Neuronal stem cell (in vitro differentiated cells): ENCODE measurements around the gene NKD2.

ENCODE experiments used
- DNase-seq: peaks from one replicate; pipeline ENCODE4 v3.0.0-alpha.2; 2013; ENCODE audit warnings: low spot score
- H2AFZ ChIP-seq: one replicate; pipeline ENCODE4 v1.6.1; 2013; ENCODE audit warnings: mild to moderate bottlenecking, low read length, inconsistent platforms
- H2AK5ac ChIP-seq: 2 replicates; pipeline ENCODE4 v1.6.1; 2013; ENCODE audit warnings: low read depth, mild to moderate bottlenecking, inconsistent platforms, low read length, moderate library complexity, mixed read lengths
- H2BK120ac ChIP-seq: 2 replicates; pipeline ENCODE4 v1.6.1; 2013; ENCODE audit warnings: low read depth, mild to moderate bottlenecking, inconsistent platforms, low read length, moderate library complexity, mixed read lengths
- H2BK12ac ChIP-seq: one replicate; pipeline ENCODE4 v1.6.1; 2013; ENCODE audit warnings: low read length, inconsistent platforms
- H2BK15ac ChIP-seq: 2 replicates; pipeline ENCODE4 v1.6.1; 2013; ENCODE audit warnings: mild to moderate bottlenecking, low read length, inconsistent platforms, mixed read lengths
- H2BK5ac ChIP-seq: one replicate; pipeline ENCODE4 v1.6.1; 2013; ENCODE audit warnings: inconsistent platforms, mild to moderate bottlenecking, low read length, moderate library complexity
- H3K14ac ChIP-seq: one replicate; pipeline ENCODE4 v1.6.1; 2013; ENCODE audit warnings: low read length, inconsistent platforms
- H3K18ac ChIP-seq: 2 replicates; pipeline ENCODE4 v1.6.1; 2013; ENCODE audit warnings: low read length, inconsistent platforms
- H3K23ac ChIP-seq: 2 replicates; pipeline ENCODE4 v1.6.1; 2013; ENCODE audit warnings: low read depth, mild to moderate bottlenecking, mixed read lengths, low read length, inconsistent platforms; ENCODE audit not compliant: poor library complexity
- H3K27ac ChIP-seq: replicated peaks from 3 replicates; pipeline ENCODE4 v1.5.1; 2013; ENCODE audit warnings: low read length, inconsistent platforms
- H3K27me3 ChIP-seq, 3 experiments: 2 replicates each; pipeline ENCODE4 v1.6.1; 2013; ENCODE audit warnings: low read length in 3 of 3, mild to moderate bottlenecking in 2 of 3, inconsistent platforms in 1 of 3, low read depth in 1 of 3, mixed read lengths in 1 of 3, moderate library complexity in 1 of 3; ENCODE audit not compliant: control insufficient read depth in 3 of 3, insufficient read depth in 3 of 3
- H3K36me3 ChIP-seq, 2 donors: replicated peaks in 1 of 2; 2 replicates each; pipeline ENCODE4 v1.6.1; 2013; ENCODE audit warnings: low read length in 2 of 2; ENCODE audit not compliant: control insufficient read depth in 2 of 2, insufficient read depth in 2 of 2
- H3K4ac ChIP-seq: 2 replicates; pipeline ENCODE4 v1.6.1; 2013; ENCODE audit warnings: inconsistent platforms, mild to moderate bottlenecking, low read length, moderate library complexity
- H3K4me1 ChIP-seq, 2 donors: 1 replicate in 1 of 2; 2 replicates in 1 of 2; pipeline ENCODE4 v1.6.1; 2013; ENCODE audit warnings: low read length in 2 of 2, low read depth in 1 of 2; ENCODE audit not compliant: control insufficient read depth in 2 of 2, insufficient read depth in 1 of 2
- H3K4me2 ChIP-seq: one replicate; pipeline ENCODE4 v1.6.1; 2013; ENCODE audit warnings: mild to moderate bottlenecking, low read length, inconsistent platforms; ENCODE audit not compliant: insufficient read depth, poor library complexity, severe bottlenecking
- H3K4me3 ChIP-seq, 2 donors: 2 replicates each; pipeline ENCODE4 v1.5.1; 2013; ENCODE audit warnings: low read length in 2 of 2, mild to moderate bottlenecking in 2 of 2, inconsistent platforms in 1 of 2, moderate library complexity in 1 of 2
- H3K79me1 ChIP-seq: one replicate; pipeline ENCODE4 v1.6.1; 2013; ENCODE audit warnings: low read depth, mild to moderate bottlenecking, inconsistent platforms, low read length, moderate library complexity
- H3K9ac ChIP-seq: one replicate; pipeline ENCODE4 v1.6.1; 2013; ENCODE audit warnings: mild to moderate bottlenecking, low read depth, low read length, inconsistent platforms; ENCODE audit not compliant: poor library complexity
- H3K9me3 ChIP-seq, 2 donors: replicated peaks in 1 of 2; 2 replicates each; pipeline versions ENCODE3 to v1.6.1; 2013; ENCODE audit warnings: low read length in 2 of 2, mild to moderate bottlenecking in 2 of 2, inconsistent platforms in 1 of 2, low read depth in 1 of 2, mixed read lengths in 1 of 2, moderate library complexity in 1 of 2; ENCODE audit not compliant: control insufficient read depth in 2 of 2, insufficient read depth in 1 of 2
- H4K8ac ChIP-seq: one replicate; pipeline ENCODE4 v1.6.1; 2013; ENCODE audit warnings: low read depth, mild to moderate bottlenecking, inconsistent platforms, low read length, moderate library complexity
- H4K91ac ChIP-seq: one replicate; pipeline ENCODE4 v1.6.1; 2013; ENCODE audit warnings: low read length, low read depth, mild to moderate bottlenecking, inconsistent platforms; ENCODE audit not compliant: poor library complexity
- WGBS, 2 donors: extraction: QIAGEN DNeasy Blood & Tissue Kit; methylation state at CpG; one replicate each; pipeline ENCODE4 v1.1.7; 2013; ENCODE audit warnings: missing lambda C conversion rate in 2 of 2, mixed read lengths in 1 of 2; ENCODE audit not compliant: insufficient read length in 2 of 2, insufficient replicate concordance in 1 of 2; ENCODE audit errors: extremely low coverage in 2 of 2; 5-methylcytosine and 5-hydroxymethylcytosine counted together

The NKD2 gene

GRCh38 chr5:1069720-1070088 lies 61.1 kb downstream of the NKD2 start:
- H3K4me2 ChIP-seq, result no peak overlapping the region
- H3K9ac ChIP-seq, result no peak overlapping the region
- H3K4me3 ChIP-seq, result no peak overlapping the region
- H3K4ac ChIP-seq, result no peak overlapping the region
- no peak for DNase-seq
- no peak overlapping the region for H3K27ac ChIP-seq
- no peak overlapping the region for H2AK5ac ChIP-seq
- no peak overlapping the region for H2BK15ac ChIP-seq
- H2BK120ac ChIP-seq, result no peak overlapping the region
- WGBS, 2 donors, result no CpG with 5 or more reads among the region's 15 CpGs
- H2BK12ac ChIP-seq, result no peak overlapping the region
- peaks cover 16% of the 10 kb centered on the region for H3K79me1 ChIP-seq
- peaks cover 12 to 16% of the 10 kb centered on the region in 2 donors for H3K36me3 ChIP-seq
- H2BK5ac ChIP-seq, result no peak overlapping the region
- H4K8ac ChIP-seq, result no peak overlapping the region
- H3K9me3 ChIP-seq, result peaks cover 0 to 2% of the 10 kb centered on the region in 2 donors
- H3K4me1 ChIP-seq, result peaks cover 0 to 2% of the 10 kb centered on the region in 2 donors
- no peak overlapping the region for H2AFZ ChIP-seq
- peak overlapping the region; percentile 96 for H3K23ac ChIP-seq
- H3K27me3 ChIP-seq, result no peaks in the 10 kb centered on the region
- H3K18ac ChIP-seq, result no peak overlapping the region
- H4K91ac ChIP-seq, result no peak overlapping the region
- H3K14ac ChIP-seq, result no peak overlapping the region

DNA sequence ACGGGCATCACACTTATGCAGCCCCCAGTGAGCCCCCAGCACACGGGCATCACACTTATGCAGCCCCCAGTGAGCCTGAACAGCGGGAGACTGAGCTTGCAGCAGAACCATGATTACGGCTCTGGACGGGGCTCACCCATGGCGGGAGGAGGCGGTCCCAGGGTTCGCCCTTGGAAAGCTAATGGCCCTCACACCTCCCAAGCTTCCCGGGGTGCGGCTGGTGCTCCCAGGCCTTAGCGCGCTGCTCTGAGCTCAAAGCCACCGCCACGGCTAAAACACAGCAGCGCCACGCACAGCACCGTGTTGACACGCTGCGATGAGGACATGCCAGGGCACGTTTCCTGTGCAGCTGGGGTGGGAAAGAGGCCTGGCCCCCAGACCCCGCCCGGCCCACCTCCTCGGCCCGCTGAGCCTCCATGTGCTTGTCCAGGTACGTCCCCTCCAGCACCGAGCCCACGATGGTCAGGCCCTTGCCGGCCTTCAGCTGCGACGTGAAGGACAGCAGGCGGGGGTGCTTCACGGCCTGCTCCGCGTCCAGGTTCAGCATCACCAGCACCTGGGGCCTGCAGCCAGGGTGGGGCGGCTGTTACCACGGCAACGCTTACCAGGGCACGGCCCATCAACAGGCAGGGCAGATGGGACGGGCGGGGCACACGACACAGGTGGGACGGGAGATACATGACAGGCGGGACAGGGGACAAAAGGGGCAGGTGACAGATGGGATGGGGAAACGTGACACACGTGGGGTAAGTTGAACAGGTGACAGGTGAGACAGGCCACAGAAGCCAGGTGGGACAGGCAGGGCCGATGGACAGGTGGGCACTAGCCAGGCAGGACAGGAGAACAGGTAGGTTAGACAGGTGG lies 64.9 kb downstream of the NKD2 start:
- no peak overlapping the region for H2BK15ac ChIP-seq
- peak overlapping the region; percentile 2 for H3K23ac ChIP-seq
- H2BK12ac ChIP-seq, result peak overlapping the region; percentile 41
- H3K36me3 ChIP-seq, result peaks cover 24 to 27% of the 10 kb centered on the region in 2 donors
- peaks cover 8% of the 10 kb centered on the region for H3K79me1 ChIP-seq
- peak overlapping the region; percentile 60 for H3K9ac ChIP-seq
- H2BK5ac ChIP-seq, result peak overlapping the region; percentile 35
- H4K8ac ChIP-seq, result peak overlapping the region; percentile 43
- DNase-seq, result no peak
- no peak overlapping the region for H3K4me2 ChIP-seq
- no peak overlapping the region for H2AFZ ChIP-seq
- peak overlapping the region; percentile 56 for H3K14ac ChIP-seq
- H3K4ac ChIP-seq, result peak overlapping the region; percentile 97
- peaks cover 0 to 2% of the 10 kb centered on the region in 2 donors for H3K4me1 ChIP-seq
- H3K4me3 ChIP-seq, result peak overlapping the region in 1 of 2 donors; percentile 58
- peaks cover 0 to 2% of the 10 kb centered on the region in 2 donors for H3K9me3 ChIP-seq
- no peak overlapping the region for H2BK120ac ChIP-seq
- H3K27me3 ChIP-seq, result no peaks in the 10 kb centered on the region
- peak overlapping the region; percentile 39 for H3K27ac ChIP-seq
- WGBS, 2 donors, result no CpG with 5 or more reads among the region's 46 CpGs
- H4K91ac ChIP-seq, result no peak overlapping the region
- peak overlapping the region; percentile 63 for H2AK5ac ChIP-seq
- peak overlapping the region; percentile 71 for H3K18ac ChIP-seq

GRCh38 chr5:1074226-1074625 lies 65.6 kb downstream of the NKD2 start:
- Histone ChIP-seq H3K36me3 (peaks cover 27 to 33% of the 10 kb centered on the region in 2 donors), H3K27ac (no peak overlapping the region), H3K9me3 (no peaks in the 10 kb centered on the region), H3K4me2 (no peak overlapping the region), H3K27me3 (no peaks in the 10 kb centered on the region), H2AFZ (no peak overlapping the region), H3K4me1 (no peaks in the 10 kb centered on the region), H3K9ac (no peak overlapping the region), H3K23ac (peak overlapping the region; percentile 43), H4K91ac (no peak overlapping the region), H3K18ac (no peak overlapping the region), H2BK5ac (peak overlapping the region; percentile 24), H3K79me1 (peaks cover 1% of the 10 kb centered on the region), H4K8ac (no peak overlapping the region), H2BK15ac (no peak overlapping the region), H2AK5ac (no peak overlapping the region), H3K4me3 (no peak overlapping the region), H2BK12ac (no peak overlapping the region), H3K4ac (no peak overlapping the region), H3K14ac (no peak overlapping the region), H2BK120ac (no peak overlapping the region)
- no CpG with 5 or more reads among the region's 18 CpGs for WGBS, 2 donors
- no peak for DNase-seq

GRCh38 chr5:1074816-1075554 lies 66.4 kb downstream of the NKD2 start:
- Histone ChIP-seq H3K18ac (no peak overlapping the region), H2BK12ac (peak overlapping the region; percentile 58), H4K91ac (no peak overlapping the region), H3K27ac (no peak overlapping the region), H2BK5ac (peak overlapping the region; percentile 24), H2AFZ (no peak overlapping the region), H3K9me3 (no peaks in the 10 kb centered on the region), H3K4ac (no peak overlapping the region), H2BK15ac (no peak overlapping the region), H3K27me3 (no peaks in the 10 kb centered on the region), H3K9ac (peak overlapping the region; percentile 44), H3K14ac (peak overlapping the region; percentile 38), H4K8ac (no peak overlapping the region), H3K79me1 (peaks cover 3% of the 10 kb centered on the region), H3K36me3 (peaks cover 29 to 40% of the 10 kb centered on the region in 2 donors), H3K4me1 (no peaks in the 10 kb centered on the region), H3K4me3 (no peak overlapping the region), H2BK120ac (no peak overlapping the region), H3K23ac (peak overlapping the region; percentile 43), H2AK5ac (no peak overlapping the region), H3K4me2 (no peak overlapping the region)
- no CpG with 5 or more reads among the region's 40 CpGs for WGBS, 2 donors
- DNase-seq, result no peak
